IMR-90 (cell line): ENCODE results near the gene MBOAT1. TPM values are rescaled to one million over a fixed set of nuclear protein-coding genes. Genes with fewer than 3 reads are reported as not detected.

Experiments used
- ATAC-seq: fragments of 200-7000 bp; cut with Tn5 transposase; 2 replicates; pipeline ENCODE4 v1.9.1; 2020; ENCODE audit warnings: low read depth, mild to moderate bottlenecking, moderate library complexity
- BruUV-seq: library from RNA; stranded (reverse); fragments of 400-500 nt; replicated peaks from 2 replicates; lab custom pipeline; 2021; lab: Mats Ljungman, UMichigan
- CTCF ChIA-PET: fragments of 300-600 bp; formaldehyde crosslinking; extraction: SDS; loops from one replicate; lab custom pipeline; 2021; ENCODE audit warnings: antibody characterized with exemption; lab: Yijun Ruan, JAX
- POLR2A ChIA-PET: fragments of 300-600 bp; sonication (Branson Sonifier 250); formaldehyde crosslinking; loops from one replicate; lab custom pipeline; 2022; ENCODE audit warnings: antibody characterized with exemption; ENCODE audit not compliant: unreplicated experiment; lab: Charles Lee
- DNase-seq: peaks from one replicate; pipeline ENCODE4 v3.0.0; 2013
- H2AFZ ChIP-seq: replicated peaks from 2 replicates; pipeline ENCODE3; 2013; ENCODE audit warnings: low read length, mild to moderate bottlenecking; ENCODE audit not compliant: poor library complexity
- H2AK5ac ChIP-seq: 2 replicates; pipeline ENCODE4 v1.6.1; 2013; ENCODE audit warnings: low read depth, low read length, inconsistent platforms
- H2AK9ac ChIP-seq: replicated peaks from 2 replicates; pipeline ENCODE3; 2013; ENCODE audit warnings: mild to moderate bottlenecking, low read depth, low read length, moderate library complexity; ENCODE audit not compliant: poor library complexity
- H2BK120ac ChIP-seq: 2 replicates; pipeline ENCODE4 v1.6.1; 2013; ENCODE audit warnings: low read depth, low read length, inconsistent platforms
- H2BK15ac ChIP-seq: 3 replicates; pipeline ENCODE4 v1.6.1; 2013; ENCODE audit warnings: low read depth, low read length, inconsistent platforms
- H2BK20ac ChIP-seq: 2 replicates; pipeline ENCODE4 v1.6.1; 2013; ENCODE audit warnings: low read depth, mild to moderate bottlenecking, inconsistent platforms, low read length, moderate library complexity
- H2BK5ac ChIP-seq: 2 replicates; pipeline ENCODE4 v1.6.1; 2013; ENCODE audit warnings: mild to moderate bottlenecking, low read depth, low read length, inconsistent platforms; ENCODE audit not compliant: poor library complexity, severe bottlenecking
- H3K14ac ChIP-seq: replicated peaks from 2 replicates; pipeline ENCODE4 v1.6.1; 2013; ENCODE audit warnings: low read depth, low read length, inconsistent platforms
- H3K18ac ChIP-seq: 2 replicates; pipeline ENCODE4 v1.6.1; 2013; ENCODE audit warnings: low read depth, low read length, control low read depth
- H3K23ac ChIP-seq: 2 replicates; pipeline ENCODE4 v1.6.1; 2013; ENCODE audit warnings: low read depth, low read length, inconsistent platforms
- H3K27ac ChIP-seq: 2 replicates; pipeline ENCODE4 v1.5.1; 2013; ENCODE audit warnings: mild to moderate bottlenecking, control low read depth, low read length; ENCODE audit not compliant: insufficient read depth
- H3K27me3 ChIP-seq: 2 replicates; pipeline ENCODE4 v1.6.1; 2013; ENCODE audit warnings: low read length; ENCODE audit not compliant: control insufficient read depth, insufficient read depth
- H3K36me3 ChIP-seq: 2 replicates; pipeline ENCODE4 v1.6.1; 2013; ENCODE audit warnings: low read length, mixed read lengths; ENCODE audit not compliant: control insufficient read depth, insufficient read depth
- H3K4ac ChIP-seq: 2 replicates; pipeline ENCODE4 v1.6.1; 2013; ENCODE audit warnings: low read depth, low read length, inconsistent platforms
- H3K4me1 ChIP-seq: 2 replicates; pipeline ENCODE4 v1.6.1; 2013; ENCODE audit warnings: low read length, mixed read lengths; ENCODE audit not compliant: control insufficient read depth, insufficient read depth
- H3K4me2 ChIP-seq: 2 replicates; pipeline ENCODE4 v1.6.1; 2013; ENCODE audit warnings: low read depth, mild to moderate bottlenecking, control low read depth, low read length, moderate library complexity
- H3K4me3 ChIP-seq: 2 replicates; pipeline ENCODE4 v1.5.1; 2013; ENCODE audit warnings: low read depth, mild to moderate bottlenecking, control low read depth, low read length, moderate library complexity; ENCODE audit not compliant: insufficient read depth
- H3K56ac ChIP-seq: 2 replicates; pipeline ENCODE4 v1.6.1; 2013; ENCODE audit warnings: low read length, inconsistent platforms; ENCODE audit not compliant: insufficient read depth; ENCODE audit errors: extremely low read depth
- H3K79me1 ChIP-seq, 2 experiments: 2 replicates each; pipeline ENCODE4 v1.6.1; 2013; ENCODE audit warnings: low read length in 2 of 2, inconsistent platforms in 1 of 2, low read depth in 1 of 2
- H3K9ac ChIP-seq: 2 replicates; pipeline ENCODE4 v1.6.1; 2013; ENCODE audit warnings: low read depth, low read length, control low read depth
- H3K9me1 ChIP-seq: 2 replicates; pipeline ENCODE4 v1.6.1; 2013; ENCODE audit warnings: low read length, inconsistent platforms; ENCODE audit not compliant: insufficient read depth
- H3K9me3 ChIP-seq: 2 replicates; pipeline ENCODE4 v1.6.1; 2013; ENCODE audit warnings: low read length; ENCODE audit not compliant: control insufficient read depth, insufficient read depth
- H4K20me1 ChIP-seq: 2 replicates; pipeline ENCODE4 v1.6.1; 2013; ENCODE audit warnings: low read length, inconsistent platforms; ENCODE audit not compliant: insufficient read depth
- H4K5ac ChIP-seq: 2 replicates; pipeline ENCODE4 v1.6.1; 2013; ENCODE audit warnings: mild to moderate bottlenecking, low read depth, low read length, control low read depth
- H4K8ac ChIP-seq, 2 experiments: 2 replicates each; pipeline ENCODE4 v1.6.1; 2013; ENCODE audit warnings: low read depth in 2 of 2, low read length in 2 of 2, control low read depth in 1 of 2, inconsistent platforms in 1 of 2
- H4K91ac ChIP-seq: 2 replicates; pipeline ENCODE4 v1.6.1; 2013; ENCODE audit warnings: low read depth, low read length, inconsistent platforms; ENCODE audit not compliant: insufficient read depth
- CEBPB ChIP-seq: IDR thresholded peaks from 2 replicates; pipeline ENCODE4 v1.6.1; 2012; ENCODE audit warnings: low read depth, low read length, improper control_type of control experiment
- MAZ ChIP-seq: IDR thresholded peaks from 2 replicates; pipeline ENCODE4 v1.6.1; 2012; ENCODE audit warnings: low read depth, mild to moderate bottlenecking, low read length, improper control_type of control experiment, moderate library complexity, borderline replicate concordance
- MXI1 ChIP-seq: IDR thresholded peaks from 2 replicates; pipeline ENCODE4 v1.6.1; 2012; ENCODE audit warnings: low read depth, mild to moderate bottlenecking, low read length, moderate library complexity, borderline replicate concordance
- NFE2L2 ChIP-seq: fragments of 150-350 bp; IDR thresholded peaks from 2 replicates; pipeline ENCODE4 v1.6.1; 2016; ENCODE audit warnings: low read depth, mild to moderate bottlenecking, low read length
- RAD21 ChIP-seq: IDR thresholded peaks from 2 replicates; pipeline ENCODE4 v1.6.1; 2012; ENCODE audit warnings: low read length, improper control_type of control experiment
- RCOR1 ChIP-seq: IDR thresholded peaks from 2 replicates; pipeline ENCODE4 v1.6.1; 2012; ENCODE audit warnings: mild to moderate bottlenecking, low read length, improper control_type of control experiment; ENCODE audit not compliant: insufficient replicate concordance
- SMC3 ChIP-seq: fragments of 150-350 bp; IDR thresholded peaks from 2 replicates; pipeline ENCODE4 v1.6.1; 2016; ENCODE audit warnings: low read depth, mild to moderate bottlenecking, antibody characterized with exemption, low read length, moderate library complexity
- WGBS, 2 experiments: methylation state at CpG; one replicate each; pipeline versions ENCODE4 v1.1.5 to v1.1.7; 2013; ENCODE audit warnings: missing lambda C conversion rate in 2 of 2; ENCODE audit not compliant: insufficient read length in 1 of 2; ENCODE audit errors: extremely low coverage in 2 of 2; 5-methylcytosine and 5-hydroxymethylcytosine counted together
- dilution Hi-C: fragments of 300-500 bp; cut with HindIII; formaldehyde crosslinking; loops from one replicate; pipeline ENCODE4 v1.14.3; 2018; ENCODE audit warnings: low sequenced_read_pairs; ENCODE audit not compliant: unreplicated experiment
- in situ Hi-C: fragments of 300-500 bp; cut with MboI; formaldehyde crosslinking; loops from 3 replicates; pipeline ENCODE4 v1.14.3; 2019; ENCODE audit warnings: low sequenced_read_pairs, inconsistent platforms, mixed read lengths
- intact Hi-C: fragments of 100-400 bp; cut with micrococcal nuclease; formaldehyde crosslinking; loops from 2 replicates; pipeline ENCODE4 v1.10.0; 2022
- polyA plus RNA-seq, 3 experiments: library from polyadenylated mRNA; depleted of rRNA; stranded (reverse); fragments of >200 nt; gene quantifications; 2 replicates each; pipeline ENCODE4 v1.2.3, GENCODE V29; 2012; ENCODE audit warnings: low replicate concordance in 1 of 3
- total RNA-seq: library from RNA; depleted of rRNA; stranded (reverse); fragments of >200 nt; gene quantifications from 2 replicates; pipeline ENCODE4 v1.2.3, GENCODE V29; 2012
- TF ChIP-seq, protein P1 (sequence below): conservative IDR thresholded peaks from 2 replicates; pipeline ENCODE4 v1.5.1; 2012; ENCODE audit warnings: mild to moderate bottlenecking, low read depth, low read length, improper control_type of control experiment
- TF ChIP-seq, protein P2 (sequence below): fragments of 150-350 bp; IDR thresholded peaks from 2 replicates; pipeline ENCODE4 v1.6.1; 2016; ENCODE audit warnings: low read depth, mild to moderate bottlenecking, low read length, moderate library complexity, borderline replicate concordance
- TF ChIP-seq, protein P3 (sequence below): fragments of 150-350 bp; IDR thresholded peaks from 2 replicates; pipeline ENCODE4 v1.6.1; 2017; ENCODE audit warnings: mild to moderate bottlenecking, antibody characterized with exemption, low read length, low read depth

MBOAT1 gene
- total and polyA plus RNA-seq, 2 of the 4 experiments (the other 2 are of a cell fraction): 1.6 to 4.7 TPM

DNA sequence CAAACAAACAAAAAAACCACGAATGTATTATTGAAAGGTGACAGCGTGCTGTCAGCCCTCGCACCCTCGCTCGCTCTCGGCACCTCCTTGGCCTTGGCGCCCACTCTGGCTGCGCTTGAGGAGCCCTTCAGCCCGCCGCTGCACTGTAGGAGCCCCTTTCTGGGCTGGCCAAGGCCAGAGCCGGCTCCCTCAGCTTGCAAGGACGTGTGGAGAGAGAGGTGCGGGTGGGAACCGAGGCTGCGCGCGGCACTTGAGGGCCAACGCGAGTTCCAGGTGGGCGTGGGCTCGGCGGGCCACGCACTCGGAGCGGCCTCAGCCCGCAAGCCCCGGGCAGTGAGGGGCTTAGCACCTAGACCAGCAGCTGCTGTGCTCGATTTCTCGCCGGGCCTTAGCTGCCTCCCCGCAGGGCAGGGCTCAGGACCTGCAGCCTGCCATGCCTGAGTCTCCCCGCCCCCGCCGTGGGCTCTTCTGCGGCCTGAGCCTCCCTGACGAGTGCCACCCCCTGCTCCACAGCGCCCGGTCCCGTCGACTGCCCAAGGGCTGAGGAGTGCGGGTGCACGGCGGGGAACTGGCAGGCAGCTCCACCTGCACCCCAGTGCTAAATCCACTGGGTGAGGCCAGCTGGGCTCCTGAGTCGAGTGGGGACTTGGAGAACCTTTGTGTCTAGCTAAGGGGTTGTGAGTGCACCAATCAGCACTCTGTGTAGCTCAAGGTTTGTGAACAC, 20.9 kb upstream of the MBOAT1 start:
- Histone ChIP-seq H3K9me1 (no peaks in the 10 kb centered on the region), H3K36me3 (no peaks in the 10 kb centered on the region), H3K4ac (no peak overlapping the region), H4K20me1 (no peaks in the 10 kb centered on the region), H2AFZ (no peak overlapping the region), H2BK5ac (no peak overlapping the region), H3K9ac (no peak overlapping the region), H2AK5ac (no peak overlapping the region), H3K18ac (no peak overlapping the region), H3K4me3 (no peak overlapping the region), H3K14ac (no peak overlapping the region), H3K56ac (no peak overlapping the region), H3K27me3 (no peaks in the 10 kb centered on the region; the same call in 1 of the 2 replicates), H4K91ac (no peak overlapping the region), H2BK15ac (no peak overlapping the region), H3K79me1 (no peaks in the 10 kb centered on the region), H3K4me2 (no peak overlapping the region), H3K9me3 (no peaks in the 10 kb centered on the region), H4K8ac (no peak overlapping the region), H3K27ac (no peak overlapping the region), H4K5ac (no peak overlapping the region), H2BK120ac (no peak overlapping the region), H2BK20ac (no peak overlapping the region), H3K4me1 (no peaks in the 10 kb centered on the region), H3K23ac (no peak overlapping the region), H2AK9ac (no peak overlapping the region)
- DNase-seq (no peak), ATAC-seq (no peak)
- dilution Hi-C loops: no loop called here
- intact Hi-C loops: no loop called here
- ChIA-PET POLR2A (no interaction called here), CTCF (interaction anchor here (0.7 kb wide), 1 partner anchor 14 kb away, joined by 3 read pairs; no protein-coding TSS in a partner anchor)
- TF ChIP-seq RCOR1 (no peak), NFE2L2 (no peak), RAD21 (no peak), CEBPB (no peak), MXI1 (no peak), SMC3 (no peak), MAZ (no peak)
- TF ChIP-seq, protein P1, sequence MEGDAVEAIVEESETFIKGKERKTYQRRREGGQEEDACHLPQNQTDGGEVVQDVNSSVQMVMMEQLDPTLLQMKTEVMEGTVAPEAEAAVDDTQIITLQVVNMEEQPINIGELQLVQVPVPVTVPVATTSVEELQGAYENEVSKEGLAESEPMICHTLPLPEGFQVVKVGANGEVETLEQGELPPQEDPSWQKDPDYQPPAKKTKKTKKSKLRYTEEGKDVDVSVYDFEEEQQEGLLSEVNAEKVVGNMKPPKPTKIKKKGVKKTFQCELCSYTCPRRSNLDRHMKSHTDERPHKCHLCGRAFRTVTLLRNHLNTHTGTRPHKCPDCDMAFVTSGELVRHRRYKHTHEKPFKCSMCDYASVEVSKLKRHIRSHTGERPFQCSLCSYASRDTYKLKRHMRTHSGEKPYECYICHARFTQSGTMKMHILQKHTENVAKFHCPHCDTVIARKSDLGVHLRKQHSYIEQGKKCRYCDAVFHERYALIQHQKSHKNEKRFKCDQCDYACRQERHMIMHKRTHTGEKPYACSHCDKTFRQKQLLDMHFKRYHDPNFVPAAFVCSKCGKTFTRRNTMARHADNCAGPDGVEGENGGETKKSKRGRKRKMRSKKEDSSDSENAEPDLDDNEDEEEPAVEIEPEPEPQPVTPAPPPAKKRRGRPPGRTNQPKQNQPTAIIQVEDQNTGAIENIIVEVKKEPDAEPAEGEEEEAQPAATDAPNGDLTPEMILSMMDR: no peak
- TF ChIP-seq, protein P2, sequence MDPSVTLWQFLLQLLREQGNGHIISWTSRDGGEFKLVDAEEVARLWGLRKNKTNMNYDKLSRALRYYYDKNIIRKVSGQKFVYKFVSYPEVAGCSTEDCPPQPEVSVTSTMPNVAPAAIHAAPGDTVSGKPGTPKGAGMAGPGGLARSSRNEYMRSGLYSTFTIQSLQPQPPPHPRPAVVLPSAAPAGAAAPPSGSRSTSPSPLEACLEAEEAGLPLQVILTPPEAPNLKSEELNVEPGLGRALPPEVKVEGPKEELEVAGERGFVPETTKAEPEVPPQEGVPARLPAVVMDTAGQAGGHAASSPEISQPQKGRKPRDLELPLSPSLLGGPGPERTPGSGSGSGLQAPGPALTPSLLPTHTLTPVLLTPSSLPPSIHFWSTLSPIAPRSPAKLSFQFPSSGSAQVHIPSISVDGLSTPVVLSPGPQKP: no peak
- TF ChIP-seq, protein P3, sequence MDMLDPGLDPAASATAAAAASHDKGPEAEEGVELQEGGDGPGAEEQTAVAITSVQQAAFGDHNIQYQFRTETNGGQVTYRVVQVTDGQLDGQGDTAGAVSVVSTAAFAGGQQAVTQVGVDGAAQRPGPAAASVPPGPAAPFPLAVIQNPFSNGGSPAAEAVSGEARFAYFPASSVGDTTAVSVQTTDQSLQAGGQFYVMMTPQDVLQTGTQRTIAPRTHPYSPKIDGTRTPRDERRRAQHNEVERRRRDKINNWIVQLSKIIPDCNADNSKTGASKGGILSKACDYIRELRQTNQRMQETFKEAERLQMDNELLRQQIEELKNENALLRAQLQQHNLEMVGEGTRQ: no peak
- no TSS peak for BruUV-seq
- in situ Hi-C loops: no loop called here
- WGBS, 2 experiments: 89% methylated on average over 12 of the region's 44 CpGs; no CpG with 5 or more reads in 1 of the 2 experiments
